ENCODE results near the gene LIMS2.

LIMS2 gene

GRCh38 chr2:127656569-127657231 is 18.6 kb downstream of the LIMS2 start:
- no peak overlapping the region for H3K27ac ChIP-seq
- TF ChIP-seq CTCF (IDR thresholded peaks at IDR 0.05) (no peak), ZFX (IDR thresholded peaks at IDR 0.05; ENCODE audit: borderline replicate concordance) (no peak)

- TF ChIP-seq ZFX (IDR thresholded peaks at IDR 0.05; ENCODE audit: borderline replicate concordance), result no peak
- no peak for TF ChIP-seq CTCF (IDR thresholded peaks at IDR 0.05)
- no peak overlapping the region for H3K27ac ChIP-seq
Observed at GRCh38 chr2:127655209-127656073, 19.9 kb downstream of the LIMS2 start.

GRCh38 chr2:127654838-127655175 is 20.5 kb downstream of the LIMS2 start:
- no peak for TF ChIP-seq ZFX (IDR thresholded peaks at IDR 0.05; ENCODE audit: borderline replicate concordance)
- no peak for TF ChIP-seq CTCF (IDR thresholded peaks at IDR 0.05)
- no peak overlapping the region for H3K27ac ChIP-seq

GRCh38 chr2:127654084-127654837 is 21.1 kb downstream of the LIMS2 start:
- no peak overlapping the region for H3K27ac ChIP-seq
- TF ChIP-seq CTCF (IDR thresholded peaks at IDR 0.05), result no peak
- TF ChIP-seq ZFX (IDR thresholded peaks at IDR 0.05; ENCODE audit: borderline replicate concordance), result no peak

GRCh38 chr2:127653421-127654083 is 21.8 kb downstream of the LIMS2 start:
- no peak overlapping the region for H3K27ac ChIP-seq
- TF ChIP-seq ZFX (IDR thresholded peaks at IDR 0.05; ENCODE audit: borderline replicate concordance) (no peak), CTCF (IDR thresholded peaks at IDR 0.05) (no peak)

- H3K27ac ChIP-seq, result no peak overlapping the region
- TF ChIP-seq CTCF (IDR thresholded peaks at IDR 0.05) (no peak), ZFX (IDR thresholded peaks at IDR 0.05; ENCODE audit: borderline replicate concordance) (no peak)
Observed at GRCh38 chr2:127652786-127653357, 22.5 kb downstream of the LIMS2 start.
